Epidermal melanocyte (primary cell): ENCODE data around the gene OSBPL2.

Source experiments
- DNase-seq: peaks from one replicate; pipeline ENCODE4 v3.0.0; 2011; ENCODE audit warnings: low spot score; ENCODE audit not compliant: insufficient read length

OSBPL2 gene

GRCh38 chr20:62325172-62325905 lies 87.0 kb downstream of the OSBPL2 start:
- DNase-seq, result no peak

- DNase-seq, result no peak
Measured at GRCh38 chr20:62326559-62326958, 88.2 kb downstream of the OSBPL2 start.

GRCh38 chr20:62326959-62327725 lies 88.8 kb downstream of the OSBPL2 start:
- DNase-seq, result no peak

GRCh38 chr20:62327726-62328495 lies 89.6 kb downstream of the OSBPL2 start:
- DNase-seq, result no peak

- no peak for DNase-seq
Measured at GRCh38 chr20:62328684-62329388, 90.5 kb downstream of the OSBPL2 start.

GRCh38 chr20:62329389-62330377 lies 91.4 kb downstream of the OSBPL2 start:
- DNase-seq, result no peak

GRCh38 chr20:62330576-62331317 lies 92.4 kb downstream of the OSBPL2 start:
- no peak for DNase-seq

GRCh38 chr20:62331347-62331746 lies 93.0 kb downstream of the OSBPL2 start:
- DNase-seq, result no peak

- no peak for DNase-seq
Measured at GRCh38 chr20:62332421-62332820, 94.1 kb downstream of the OSBPL2 start.

- DNase-seq, result no peak
Measured at GRCh38 chr20:62332989-62333819, 94.9 kb downstream of the OSBPL2 start.

- no peak for DNase-seq
Measured at GRCh38 chr20:62333820-62334595, 95.7 kb downstream of the OSBPL2 start.

GRCh38 chr20:62334881-62335280 lies 96.6 kb downstream of the OSBPL2 start:
- DNase-seq, result no peak

- no peak for DNase-seq
Measured at GRCh38 chr20:62335532-62335931, 97.2 kb downstream of the OSBPL2 start.

GRCh38 chr20:62336329-62336728 lies 98.0 kb downstream of the OSBPL2 start:
- DNase-seq, result no peak

GRCh38 chr20:62336775-62337557 lies 98.6 kb downstream of the OSBPL2 start:
- no peak for DNase-seq

GRCh38 chr20:62337558-62338293 lies 99.4 kb downstream of the OSBPL2 start:
- DNase-seq, result no peak

- no peak for DNase-seq
Measured at GRCh38 chr20:62338294-62338620, 99.9 kb downstream of the OSBPL2 start.
